Choroid plexus epithelial cell (primary cell): ENCODE data around the gene PAIP2.

ENCODE experiments used
- DNase-seq: peaks from one replicate; pipeline ENCODE4 v3.0.0-alpha.2; 2010; ENCODE audit warnings: low read depth
- H3K4me3 ChIP-seq: 2 replicates; pipeline ENCODE4 v1.5.1; 2011; ENCODE audit warnings: low read depth, mild to moderate bottlenecking, control low read depth, low read length, moderate library complexity
- CTCF ChIP-seq: conservative IDR thresholded peaks from 2 replicates; pipeline ENCODE4 v1.5.1; 2011; ENCODE audit warnings: low read depth, mild to moderate bottlenecking, control low read depth, inconsistent platforms, low read length, moderate library complexity

PAIP2 gene

GRCh38 chr5:139413963-139414362, 72.3 kb downstream of the PAIP2 start:
- H3K4me3 ChIP-seq: no peak overlapping the region
- no peak for TF ChIP-seq CTCF
- no peak for DNase-seq

DNA sequence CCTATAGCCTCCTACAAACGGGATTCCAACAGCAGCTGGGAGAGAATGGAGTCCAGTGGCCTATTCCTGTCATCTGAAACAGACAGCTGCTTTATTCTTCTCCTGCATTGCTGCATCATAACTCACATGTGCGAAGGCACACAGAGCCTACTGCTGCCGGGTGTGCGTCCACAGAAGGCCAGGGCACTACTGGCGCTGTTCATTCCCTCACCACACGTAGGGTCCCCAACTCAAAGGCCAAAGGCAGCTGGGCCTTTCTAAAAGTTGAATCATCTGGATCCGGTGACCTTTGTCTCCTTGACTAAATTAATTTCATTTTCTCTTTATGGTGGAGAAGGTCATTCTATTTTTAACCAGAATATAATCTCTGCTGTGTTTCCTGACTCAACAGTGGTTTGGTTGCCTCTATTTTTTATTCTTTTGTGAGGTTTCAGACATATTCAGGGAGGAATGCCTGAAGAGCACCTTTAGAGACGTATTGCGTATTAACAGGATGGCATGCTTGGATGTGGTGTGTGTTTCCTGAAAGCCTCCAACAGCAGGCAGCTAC, 73.0 kb downstream of the PAIP2 start:
- no peak overlapping the region for H3K4me3 ChIP-seq
- TF ChIP-seq CTCF: no peak
- DNase-seq: no peak

- no peak overlapping the region for H3K4me3 ChIP-seq
- DNase-seq: no peak
- TF ChIP-seq CTCF: no peak
These were observed 73.7 kb downstream of the PAIP2 start for GRCh38 chr5:139415221-139415861.

DNA sequence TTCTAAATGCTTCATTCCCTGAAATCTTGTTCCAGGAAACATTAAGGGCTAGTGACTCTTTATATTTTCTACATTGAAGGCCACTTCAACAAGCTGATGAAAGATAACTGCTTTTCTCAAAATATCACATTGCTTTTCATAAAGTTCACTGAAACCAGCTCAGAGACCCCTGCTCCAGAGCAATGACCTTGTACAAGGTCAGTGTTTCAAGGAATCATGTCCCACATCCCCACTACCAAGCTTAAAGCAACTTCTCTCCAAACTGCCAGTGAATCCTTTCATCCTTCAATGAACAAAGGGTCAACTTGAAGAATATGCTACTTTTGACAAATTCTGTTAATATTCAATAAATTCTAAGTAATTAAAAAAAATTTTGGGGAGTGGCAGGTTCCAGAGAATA, 74.2 kb downstream of the PAIP2 start:
- TF ChIP-seq CTCF: no peak
- DNase-seq: no peak
- H3K4me3 ChIP-seq: no peak overlapping the region

DNA sequence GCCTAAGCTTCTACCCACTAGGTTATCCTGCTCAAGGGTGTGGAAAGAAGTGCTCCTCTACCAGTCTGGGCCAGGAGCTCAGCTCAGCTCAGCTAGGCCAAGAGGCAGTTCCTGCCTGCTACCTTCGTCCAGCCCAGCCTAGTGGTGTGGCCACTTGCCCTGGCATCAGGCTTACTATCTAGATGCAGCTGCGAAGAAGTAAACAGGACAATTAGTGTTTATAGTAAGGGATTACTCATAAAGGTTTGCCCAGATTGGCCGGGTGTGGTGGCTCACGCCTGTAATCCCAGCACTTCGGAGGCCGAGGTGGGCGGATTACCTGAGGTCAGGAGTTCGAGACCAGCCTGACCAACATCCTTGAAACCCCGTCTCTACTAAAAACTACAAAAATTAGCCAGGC, 75.0 kb downstream of the PAIP2 start:
- no peak overlapping the region for H3K4me3 ChIP-seq
- TF ChIP-seq CTCF: no peak
- no peak for DNase-seq

GRCh38 chr5:139417214-139417613, 75.6 kb downstream of the PAIP2 start:
- TF ChIP-seq CTCF: no peak
- H3K4me3 ChIP-seq: no peak overlapping the region
- DNase-seq: peak; percentile 80

DNA sequence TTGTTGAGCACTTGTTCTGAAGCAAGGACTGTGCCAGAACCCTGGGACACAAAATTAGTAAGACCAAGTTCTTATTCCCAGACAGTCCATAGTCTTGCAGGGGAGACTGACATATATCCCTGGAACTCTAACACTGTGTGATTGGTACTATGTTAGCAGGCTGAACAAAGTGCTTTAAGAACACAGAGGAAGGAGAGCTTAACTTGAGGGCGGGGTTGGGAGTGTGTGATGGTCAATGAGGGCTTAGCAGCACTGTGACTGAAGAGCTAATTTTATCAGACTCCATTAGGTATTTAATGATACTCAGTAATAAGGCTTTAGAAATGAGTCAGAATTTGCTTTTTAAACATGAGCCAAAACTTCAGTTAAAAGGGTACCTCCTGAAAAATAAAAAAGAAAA, 77.1 kb downstream of the PAIP2 start:
- DNase-seq: no peak
- TF ChIP-seq CTCF: no peak
- H3K4me3 ChIP-seq: no peak overlapping the region
